Adipocyte (in vitro differentiated cells): ENCODE results near the gene ADH4.
A peak's percentile ranks its signal among the peaks of the same experiment; 100 is the strongest.
"Not testable (repeated sequence)": the region's sequence is repeated elsewhere in the genome, so short reads cannot be mapped to it uniquely, and the experiment has no call there.

Source experiments
- DNase-seq: peaks from one replicate; pipeline ENCODE4 v3.0.0-alpha.2; 2015; ENCODE audit warnings: low read depth
- H3K27me3 ChIP-seq: replicated peaks from 2 replicates; pipeline ENCODE4 v1.7.0; 2013; ENCODE audit warnings: mild to moderate bottlenecking, low read length, moderate library complexity; ENCODE audit not compliant: control insufficient read depth, insufficient read depth
- H3K36me3 ChIP-seq: 2 replicates; pipeline ENCODE4 v1.7.0; 2013; ENCODE audit warnings: low read length, mild to moderate bottlenecking, moderate library complexity; ENCODE audit not compliant: control insufficient read depth, insufficient read depth, severe bottlenecking
- H3K4me1 ChIP-seq: 2 replicates; pipeline ENCODE4 v1.7.0; 2013; ENCODE audit warnings: mild to moderate bottlenecking, low read length, moderate library complexity; ENCODE audit not compliant: control insufficient read depth, insufficient read depth
- H3K4me3 ChIP-seq: 2 replicates; pipeline ENCODE4 v1.7.0; 2013; ENCODE audit warnings: mild to moderate bottlenecking, low read length, moderate library complexity
- H3K9ac ChIP-seq: 2 replicates; pipeline ENCODE4 v1.7.0; 2013; ENCODE audit warnings: mild to moderate bottlenecking, low read length, moderate library complexity
- H3K9me3 ChIP-seq: 2 replicates; pipeline ENCODE4 v1.7.0; 2013; ENCODE audit warnings: mild to moderate bottlenecking, low read length, moderate library complexity; ENCODE audit not compliant: control insufficient read depth

Gene ADH4

GRCh38 chr4:99144070-99144469, at the start of gene ADH4:
ADH4 (minus strand) TSS chr4:99144297; CDS start chr4:99144222, 75 bp downstream.
- H3K9ac ChIP-seq = peak within 1 kb of the TSS; percentile 71
- H3K4me1 ChIP-seq = peaks cover 18% of the 10 kb centered on the region
- H3K4me3 ChIP-seq = peak within 1 kb of the TSS; percentile 63
- H3K9me3 ChIP-seq = no peaks in the 10 kb centered on the region
- peak; percentile 24 for DNase-seq
- H3K27me3 ChIP-seq = no peaks in the 10 kb centered on the region
- peaks cover 8% of the 10 kb centered on the region for H3K36me3 ChIP-seq

- H3K9me3 ChIP-seq = no peaks in the 10 kb centered on the region
- peak overlapping the region; percentile 52 for H3K4me3 ChIP-seq
- peaks cover 12% of the 10 kb centered on the region for H3K4me1 ChIP-seq
- no peaks in the 10 kb centered on the region for H3K36me3 ChIP-seq
- no peaks in the 10 kb centered on the region for H3K27me3 ChIP-seq
- no peak for DNase-seq
- H3K9ac ChIP-seq = no peak overlapping the region
These were observed 46.2 kb upstream of the ADH4 start for GRCh38 chr4:99190336-99190735.

DNA sequence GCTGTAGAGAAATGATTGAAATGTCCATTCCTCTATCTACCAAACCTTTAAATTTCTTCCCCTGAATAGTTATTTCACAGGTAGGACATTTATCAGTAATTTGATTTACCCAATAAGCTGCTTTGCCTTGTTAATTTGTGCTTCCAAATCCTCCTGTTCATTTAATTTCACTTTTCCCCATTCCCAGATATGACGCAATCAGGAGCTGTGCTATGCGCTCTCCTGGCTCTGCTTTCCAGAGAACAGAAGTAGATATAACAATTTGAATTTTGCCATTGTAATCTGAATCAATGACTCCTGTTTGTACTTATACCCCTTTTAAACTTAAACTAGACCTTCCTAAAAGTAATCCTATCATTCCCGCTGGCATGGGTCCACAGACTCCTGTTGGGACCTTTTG, 45.8 kb upstream of the ADH4 start:
- peaks cover 12% of the 10 kb centered on the region for H3K4me1 ChIP-seq
- H3K27me3 ChIP-seq, H3K9ac ChIP-seq, H3K36me3 ChIP-seq, H3K9me3 ChIP-seq: not testable (repeated sequence)
- peak overlapping the region; percentile 52 for H3K4me3 ChIP-seq
- DNase-seq = peak; percentile 50

GRCh38 chr4:99186029-99186428, 41.9 kb upstream of the ADH4 start:
- no peak for DNase-seq
- Histone ChIP-seq H3K9ac (no peak overlapping the region), H3K4me3 (no peak overlapping the region)

DNA sequence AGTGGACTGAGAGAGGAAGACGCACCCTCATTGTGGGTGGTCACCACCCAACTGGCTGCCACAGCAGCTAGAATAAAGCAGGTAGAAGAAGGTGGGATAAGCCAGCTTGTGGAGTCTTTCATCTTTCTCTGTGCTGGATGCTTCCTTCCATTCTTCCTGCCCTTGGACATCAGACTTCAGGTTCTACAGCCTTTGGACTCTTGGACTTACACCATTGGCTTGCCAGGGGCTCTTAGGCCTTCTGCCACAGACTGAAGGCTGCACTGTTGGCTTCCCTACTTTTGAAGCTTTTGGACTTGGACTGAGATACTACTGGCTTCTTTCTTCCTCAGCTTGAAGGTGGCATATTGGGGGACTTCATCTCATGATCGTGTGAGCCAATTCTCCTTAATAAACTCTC, 41.5 kb upstream of the ADH4 start:
- no peak for DNase-seq
- Histone ChIP-seq H3K27me3 (no peaks in the 10 kb centered on the region), H3K9me3 (no peaks in the 10 kb centered on the region), H3K4me3 (no peak overlapping the region), H3K4me1 (peaks cover 16% of the 10 kb centered on the region), H3K9ac (no peak overlapping the region), H3K36me3 (no peaks in the 10 kb centered on the region)

More at GRCh38 chr4:99186029-99186428, 41.9 kb upstream of the ADH4 start:
- Histone ChIP-seq H3K9me3 (no peaks in the 10 kb centered on the region), H3K4me1 (peaks cover 13% of the 10 kb centered on the region), H3K36me3 (no peaks in the 10 kb centered on the region), H3K27me3 (no peaks in the 10 kb centered on the region)

DNA sequence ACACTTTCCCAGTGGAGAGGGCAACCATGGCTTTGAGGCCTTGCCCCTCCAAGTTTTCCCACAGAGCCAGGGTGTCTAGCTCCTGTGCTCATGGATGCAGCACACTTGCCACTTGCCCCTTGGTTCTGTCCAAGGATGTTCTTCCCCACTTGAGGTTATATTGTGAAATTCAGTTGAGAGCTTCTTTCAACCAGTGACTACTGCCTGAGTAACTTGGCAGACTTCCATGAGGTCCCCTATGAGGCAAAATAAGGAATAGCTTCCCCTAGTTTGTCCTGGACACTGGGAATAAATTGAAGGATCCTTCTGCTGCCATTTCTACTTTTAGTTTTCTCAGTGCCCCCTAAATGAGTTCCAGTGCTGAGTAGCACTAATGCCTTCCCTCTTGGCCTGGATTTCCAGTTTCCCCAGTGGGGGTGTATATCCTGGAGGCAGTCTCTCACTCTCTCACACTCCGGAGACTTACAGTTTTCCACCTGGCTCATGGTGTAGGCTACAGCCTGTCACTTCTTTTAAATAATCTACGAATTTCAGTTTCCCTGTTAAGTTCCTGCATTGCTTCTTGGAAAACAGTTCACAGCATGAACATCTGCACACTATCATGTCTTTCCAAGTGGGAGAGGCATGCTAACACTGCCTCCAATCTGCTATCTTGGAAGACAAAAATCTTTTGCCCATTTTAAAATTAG, 36.4 kb upstream of the ADH4 start:
- DNase-seq = peak; percentile 76
- peak overlapping the region; percentile 3 for H3K9ac ChIP-seq

GRCh38 chr4:99179626-99180025, 35.5 kb upstream of the ADH4 start:
- H3K9ac ChIP-seq = no peak overlapping the region
- peaks cover 13% of the 10 kb centered on the region for H3K4me1 ChIP-seq
- no peaks in the 10 kb centered on the region for H3K36me3 ChIP-seq
- DNase-seq = no peak
- H3K27me3 ChIP-seq = no peaks in the 10 kb centered on the region
- no peaks in the 10 kb centered on the region for H3K9me3 ChIP-seq
- no peak overlapping the region for H3K4me3 ChIP-seq

More for the DNA sequence above, 36.4 kb upstream of the ADH4 start:
- H3K36me3 ChIP-seq = no peaks in the 10 kb centered on the region
- H3K9me3 ChIP-seq = no peaks in the 10 kb centered on the region
- H3K27me3 ChIP-seq = no peaks in the 10 kb centered on the region
- peak overlapping the region; percentile 50 for H3K4me3 ChIP-seq
- peaks cover 13% of the 10 kb centered on the region for H3K4me1 ChIP-seq

DNA sequence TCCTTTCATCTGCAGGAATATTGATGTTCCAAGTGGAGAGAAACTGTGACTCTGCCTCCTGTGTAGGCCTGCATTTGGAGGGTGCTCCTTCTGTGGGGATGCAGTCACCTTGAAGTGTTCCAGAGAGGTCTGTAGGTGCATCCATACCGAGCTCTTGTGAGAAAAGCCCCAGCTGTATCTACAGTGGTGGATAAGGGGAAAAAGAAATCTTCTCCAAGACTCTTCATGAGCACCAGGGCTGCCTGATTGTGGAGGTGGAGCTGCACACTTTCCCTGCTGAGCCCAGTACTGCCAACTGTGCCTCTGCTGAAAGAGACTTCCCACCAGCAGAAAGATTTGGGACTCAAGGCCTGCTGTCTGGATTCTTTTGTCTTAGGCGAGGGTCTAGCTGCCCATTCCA, 35.1 kb upstream of the ADH4 start:
- no peaks in the 10 kb centered on the region for H3K36me3 ChIP-seq
- H3K4me3 ChIP-seq = no peak overlapping the region
- H3K9me3 ChIP-seq = no peaks in the 10 kb centered on the region
- H3K4me1 ChIP-seq = peaks cover 13% of the 10 kb centered on the region
- no peaks in the 10 kb centered on the region for H3K27me3 ChIP-seq
- no peak overlapping the region for H3K9ac ChIP-seq
- no peak for DNase-seq

- Histone ChIP-seq H3K9ac (no peak overlapping the region), H3K4me3 (no peak overlapping the region), H3K9me3 (no peaks in the 10 kb centered on the region), H3K27me3 (no peaks in the 10 kb centered on the region), H3K36me3 (no peaks in the 10 kb centered on the region), H3K4me1 (peaks cover under 1% of the 10 kb centered on the region)
- no peak for DNase-seq
These were observed 22.4 kb upstream of the ADH4 start for GRCh38 chr4:99166544-99166943.

- no peak overlapping the region for H3K4me3 ChIP-seq
- H3K9ac ChIP-seq = no peak overlapping the region
- H3K9me3 ChIP-seq = no peaks in the 10 kb centered on the region
- no peaks in the 10 kb centered on the region for H3K27me3 ChIP-seq
- no peaks in the 10 kb centered on the region for H3K36me3 ChIP-seq
- H3K4me1 ChIP-seq = peaks cover 6% of the 10 kb centered on the region
- DNase-seq = no peak
These were observed 21.9 kb upstream of the ADH4 start for GRCh38 chr4:99165978-99166377.

GRCh38 chr4:99161373-99162099, 17.4 kb upstream of the ADH4 start:
- Histone ChIP-seq H3K4me3 (no peak overlapping the region), H3K9ac (no peak overlapping the region), H3K4me1 (peaks cover 25% of the 10 kb centered on the region)

More at GRCh38 chr4:99161373-99162099, 17.4 kb upstream of the ADH4 start:
- Histone ChIP-seq H3K27me3 (no peaks in the 10 kb centered on the region), H3K36me3 (no peaks in the 10 kb centered on the region), H3K9me3 (no peaks in the 10 kb centered on the region)
- DNase-seq = no peak
